GM12891 (cell line): ENCODE data around the gene GIT2.
A peak's percentile ranks its signal among the peaks of the same experiment; 100 is the strongest.
"Not testable (repeated sequence)": the region's sequence is repeated elsewhere in the genome, so short reads cannot be mapped to it uniquely, and the experiment has no call there.

ENCODE experiments used
- DNase-seq: peaks from one replicate; pipeline ENCODE4 v3.0.0; 2011; ENCODE audit warnings: low spot score; ENCODE audit not compliant: insufficient read length
- FAIRE-seq: peaks from 2 replicates; lab custom pipeline; 2011; peaks lifted over from hg19 to GRCh38; lab: Jason Lieb, UNC
- PAX5 ChIP-seq: IDR thresholded peaks from 2 replicates; pipeline ENCODE4 v1.6.1; 2011; ENCODE audit warnings: low read length, moderate library complexity, mild to moderate bottlenecking; ENCODE audit not compliant: insufficient read depth, severe bottlenecking
- POLR2A ChIP-seq: IDR thresholded peaks from 2 replicates; pipeline ENCODE4 v1.6.1; 2011; ENCODE audit warnings: low read depth, low read length, control low read depth
- POLR2AphosphoS5 ChIP-seq: IDR thresholded peaks from 2 replicates; pipeline ENCODE4 v1.6.1; 2011; ENCODE audit warnings: low read depth, low read length, control low read depth
- POU2F2 ChIP-seq: IDR thresholded peaks from 2 replicates; pipeline ENCODE4 v1.6.1; 2011; ENCODE audit warnings: low read depth, mild to moderate bottlenecking, control low read depth, low read length, moderate library complexity
- SPI1 ChIP-seq: IDR thresholded peaks from 2 replicates; pipeline ENCODE4 v1.6.1; 2011; ENCODE audit warnings: low read depth, low read length, control low read depth
- TAF1 ChIP-seq: IDR thresholded peaks from 2 replicates; pipeline ENCODE4 v1.6.1; 2011; ENCODE audit warnings: low read depth, low read length, control low read depth

The GIT2 gene

GRCh38 chr12:109899783-109900751 is 96.1 kb downstream of the GIT2 start, which contains the start of gene TCHP:
Gene TCHP (plus strand): TSS chr12:109900274. CDS start chr12:109903027, 2,753 bp downstream.
- TF ChIP-seq POLR2AphosphoS5 (peak; percentile 43; the same call in 1 of the 2 replicates), POLR2A (peak; percentile 65), POU2F2 (no peak), PAX5 (no peak), TAF1 (0 out of 2 replicates have a peak, but pooled peaks have one; percentile 36), SPI1 (peak; percentile 1; the same call in 1 of the 2 replicates)
- FAIRE-seq = peak; percentile 92

GRCh38 chr12:109899345-109899744 is 96.8 kb downstream of the GIT2 start:
- DNase-seq, FAIRE-seq: not testable (repeated sequence)

More at GRCh38 chr12:109899783-109900751, 96.1 kb downstream of the GIT2 start, which contains the start of gene TCHP:
- peak; percentile 87 for DNase-seq

GRCh38 chr12:109897029-109897428 is 99.1 kb downstream of the GIT2 start:
- no peak for FAIRE-seq
- DNase-seq = no peak
- no peak for TF ChIP-seq POLR2A
- TF ChIP-seq POLR2AphosphoS5 = no peak
- no peak for TF ChIP-seq TAF1
- no peak for TF ChIP-seq PAX5
- no peak for TF ChIP-seq POU2F2

GRCh38 chr12:109896188-109896587 is 100.0 kb downstream of the GIT2 start:
- FAIRE-seq (no peak), DNase-seq (no peak)
- no peak for TF ChIP-seq POLR2A
- TF ChIP-seq POLR2AphosphoS5 = no peak
- TF ChIP-seq PAX5 = no peak
- no peak for TF ChIP-seq TAF1
- no peak for TF ChIP-seq SPI1
- no peak for TF ChIP-seq POU2F2

GRCh38 chr12:109894939-109895338 is 101.2 kb downstream of the GIT2 start:
- FAIRE-seq (no peak), DNase-seq (no peak)
- TF ChIP-seq TAF1 (no peak), POLR2A (no peak), POLR2AphosphoS5 (no peak), POU2F2 (no peak), PAX5 (no peak), SPI1 (no peak)

- TF ChIP-seq PAX5 = no peak
- no peak for TF ChIP-seq POLR2AphosphoS5
- no peak for TF ChIP-seq POU2F2
- TF ChIP-seq TAF1 = no peak
- no peak for TF ChIP-seq POLR2A
- TF ChIP-seq SPI1 = no peak; the same call in 1 of the 2 replicates
- DNase-seq (no peak), FAIRE-seq (no peak)
Observed at GRCh38 chr12:109893261-109893995, 102.7 kb downstream of the GIT2 start.

GRCh38 chr12:109892748-109893147 is 103.4 kb downstream of the GIT2 start:
- TF ChIP-seq POLR2A (no peak), PAX5 (no peak), TAF1 (no peak), POLR2AphosphoS5 (no peak), SPI1 (no peak), POU2F2 (no peak)
- FAIRE-seq (peak; percentile 85), DNase-seq (no peak)

- FAIRE-seq = no peak
- no peak for DNase-seq
- TF ChIP-seq POLR2AphosphoS5 (no peak), SPI1 (no peak), TAF1 (no peak), POU2F2 (no peak), PAX5 (no peak), POLR2A (no peak)
Observed at GRCh38 chr12:109892165-109892715, 103.9 kb downstream of the GIT2 start.

- DNase-seq, FAIRE-seq: not testable (repeated sequence)
Observed at GRCh38 chr12:109891731-109892130, 104.4 kb downstream of the GIT2 start.
